ENCODE measurements around the gene GRK3.
"Not testable (repeated sequence)": the region's sequence is repeated elsewhere in the genome, so short reads cannot be mapped to it uniquely, and the experiment has no call there.

The GRK3 gene

GRCh38 chr22:25564320-25564978 lies at the start of gene GRK3:
GRK3 (plus strand) TSS chr22:25564675; CDS start chr22:25565041, 366 bp downstream.
- DNase-seq = peak; percentile 94

- no peak for DNase-seq
Observed at GRCh38 chr22:25518000-25518663, 46.3 kb upstream of the GRK3 start.

GRCh38 chr22:25525376-25525775 lies 39.1 kb upstream of the GRK3 start:
- DNase-seq = no peak

GRCh38 chr22:25525804-25526584 lies 38.5 kb upstream of the GRK3 start:
- not testable (repeated sequence) for DNase-seq

- DNase-seq = not testable (repeated sequence)
Observed at GRCh38 chr22:25527016-25527415, 37.5 kb upstream of the GRK3 start.

GRCh38 chr22:25528068-25528467 lies 36.4 kb upstream of the GRK3 start:
- DNase-seq = not testable (repeated sequence)

GRCh38 chr22:25529059-25529458 lies 35.4 kb upstream of the GRK3 start:
- not testable (repeated sequence) for DNase-seq

GRCh38 chr22:25529541-25530137 lies 34.8 kb upstream of the GRK3 start:
- not testable (repeated sequence) for DNase-seq

- not testable (repeated sequence) for DNase-seq
Observed at GRCh38 chr22:25531677-25532076, 32.8 kb upstream of the GRK3 start.

- no peak for DNase-seq
Observed at GRCh38 chr22:25534724-25535123, 29.8 kb upstream of the GRK3 start.

- no peak for DNase-seq
Observed at GRCh38 chr22:25536589-25536988, 27.9 kb upstream of the GRK3 start.

GRCh38 chr22:25540166-25540907 lies 24.1 kb upstream of the GRK3 start:
- no peak for DNase-seq

- no peak for DNase-seq
Observed at GRCh38 chr22:25540908-25541660, 23.4 kb upstream of the GRK3 start.

GRCh38 chr22:25542191-25542590 lies 22.3 kb upstream of the GRK3 start:
- DNase-seq = no peak

GRCh38 chr22:25542720-25543402 lies 21.6 kb upstream of the GRK3 start:
- no peak for DNase-seq

GRCh38 chr22:25545146-25545545 lies 19.3 kb upstream of the GRK3 start:
- DNase-seq = no peak

GRCh38 chr22:25545672-25546071 lies 18.8 kb upstream of the GRK3 start:
- DNase-seq = no peak

- no peak for DNase-seq
Observed at GRCh38 chr22:25546242-25546641, 18.2 kb upstream of the GRK3 start.

- DNase-seq = peak; percentile 54
Observed at GRCh38 chr22:25546751-25547150, 17.7 kb upstream of the GRK3 start.

GRCh38 chr22:25548866-25549464 lies 15.5 kb upstream of the GRK3 start:
- DNase-seq = peak; percentile 34

- DNase-seq = peak; percentile 43
Observed at GRCh38 chr22:25551396-25551795, 13.1 kb upstream of the GRK3 start.
